Panc1 (cell line): ENCODE results near the gene DNAJC2. TPM values are rescaled to one million over a fixed set of nuclear protein-coding genes. Genes with fewer than 3 reads are reported as not detected.
A peak's percentile ranks its signal among the peaks of the same experiment; 100 is the strongest.

Experiments used
- ATAC-seq: fragments of 200-7000 bp; cut with Tn5 transposase; 2 replicates; pipeline ENCODE4 v1.9.1; 2020; ENCODE audit warnings: mild to moderate bottlenecking, moderate library complexity
- BruUV-seq: library from RNA; stranded (reverse); fragments of 400-500 nt; replicated peaks from 2 replicates; lab custom pipeline; 2021; lab: Mats Ljungman, UMichigan
- CTCF ChIA-PET: fragments of 300-600 bp; sonication (Branson Sonifier 250); formaldehyde crosslinking; loops from one replicate; lab custom pipeline; 2022; ENCODE audit warnings: antibody characterized with exemption; lab: Charles Lee
- POLR2A ChIA-PET: fragments of 300-600 bp; sonication (Branson Sonifier 250); formaldehyde crosslinking; loops from one replicate; lab custom pipeline; 2022; ENCODE audit warnings: antibody characterized with exemption; lab: Charles Lee
- DNase-seq: peaks from one replicate; pipeline ENCODE4 v3.0.0-alpha.2; 2010; ENCODE audit warnings: low read depth, low spot score
- H3K27ac ChIP-seq: 2 replicates; pipeline ENCODE4 v1.5.1; 2011; ENCODE audit warnings: mild to moderate bottlenecking, low read length, inconsistent platforms
- H3K27me3 ChIP-seq: fragments of 200-500 bp; sonication (Bioruptor generic); 2 replicates; pipeline ENCODE4 v1.6.0; 2014; ENCODE audit warnings: low read length, inconsistent platforms; ENCODE audit not compliant: control insufficient read depth, insufficient read depth
- H3K36me3 ChIP-seq: fragments of 200-500 bp; sonication (Bioruptor generic); 2 replicates; pipeline ENCODE4 v1.5.1; 2014; ENCODE audit warnings: inconsistent platforms, mild to moderate bottlenecking, low read length, moderate library complexity; ENCODE audit not compliant: control insufficient read depth, insufficient read depth
- H3K4me1 ChIP-seq: 2 replicates; pipeline ENCODE4 v1.5.1; 2011; ENCODE audit warnings: inconsistent platforms, mild to moderate bottlenecking, low read length, moderate library complexity; ENCODE audit not compliant: control insufficient read depth, insufficient read depth
- H3K4me3 ChIP-seq, 2 experiments: 2 replicates each; pipeline ENCODE4 v1.5.1; 2011 to 2012; ENCODE audit warnings: low read depth in 2 of 2, low read length in 2 of 2, mild to moderate bottlenecking in 2 of 2, inconsistent platforms in 1 of 2, moderate library complexity in 1 of 2
- H3K9me3 ChIP-seq: fragments of 200-500 bp; sonication (Bioruptor generic); 2 replicates; pipeline ENCODE4 v1.5.1; 2014; ENCODE audit warnings: low read depth, mild to moderate bottlenecking, inconsistent platforms, low read length, moderate library complexity; ENCODE audit not compliant: control insufficient read depth, insufficient read depth
- POLR2AphosphoS5 ChIP-seq: IDR thresholded peaks from 2 replicates; pipeline ENCODE4 v1.6.1; 2012; ENCODE audit warnings: mild to moderate bottlenecking, low read depth, low read length, moderate library complexity
- SIN3A ChIP-seq: IDR thresholded peaks from 2 replicates; pipeline ENCODE4 v1.6.1; 2012; ENCODE audit warnings: low read depth, mild to moderate bottlenecking, low read length, moderate library complexity, borderline replicate concordance; ENCODE audit not compliant: insufficient read depth
- TCF7L2 ChIP-seq: IDR thresholded peaks from 2 replicates; pipeline ENCODE4 v1.6.1; 2011; ENCODE audit warnings: mild to moderate bottlenecking, low read depth, low read length, inconsistent platforms
- in situ Hi-C: cut with HindIII; loops from 2 replicates; pipeline ENCODE4 v1.10.0; 2016; ENCODE audit warnings: low sequenced_read_pairs, low pct_unique_long_range_greater_than_20kb
- intact Hi-C: fragments of 100-400 bp; cut with micrococcal nuclease; formaldehyde crosslinking; loops from one replicate; pipeline ENCODE4 v1.10.0; 2022; ENCODE audit not compliant: unreplicated experiment
- total RNA-seq: library from RNA; stranded (reverse); gene quantifications from one replicate; pipeline ENCODE4 v1.2.1, GENCODE V29; 2021; ENCODE audit not compliant: unreplicated experiment
- TF ChIP-seq, protein P1 (sequence below), 2 experiments: IDR thresholded peaks; 2 replicates each; pipeline ENCODE4 v1.6.1; 2011 to 2012; ENCODE audit warnings: low read depth in 2 of 2, control low read depth in 1 of 2, low read length in 1 of 2, mild to moderate bottlenecking in 1 of 2, moderate library complexity in 1 of 2; ENCODE audit not compliant: insufficient read depth in 1 of 2
- TF ChIP-seq, protein P2 (sequence below): fragments of 450-650 bp; IDR thresholded peaks from 2 replicates; pipeline ENCODE4 v1.5.1; 2017; ENCODE audit warnings: mild to moderate bottlenecking

The DNAJC2 gene
- total RNA-seq, 1 experiment from 2014 or later = 56.1 TPM

DNA sequence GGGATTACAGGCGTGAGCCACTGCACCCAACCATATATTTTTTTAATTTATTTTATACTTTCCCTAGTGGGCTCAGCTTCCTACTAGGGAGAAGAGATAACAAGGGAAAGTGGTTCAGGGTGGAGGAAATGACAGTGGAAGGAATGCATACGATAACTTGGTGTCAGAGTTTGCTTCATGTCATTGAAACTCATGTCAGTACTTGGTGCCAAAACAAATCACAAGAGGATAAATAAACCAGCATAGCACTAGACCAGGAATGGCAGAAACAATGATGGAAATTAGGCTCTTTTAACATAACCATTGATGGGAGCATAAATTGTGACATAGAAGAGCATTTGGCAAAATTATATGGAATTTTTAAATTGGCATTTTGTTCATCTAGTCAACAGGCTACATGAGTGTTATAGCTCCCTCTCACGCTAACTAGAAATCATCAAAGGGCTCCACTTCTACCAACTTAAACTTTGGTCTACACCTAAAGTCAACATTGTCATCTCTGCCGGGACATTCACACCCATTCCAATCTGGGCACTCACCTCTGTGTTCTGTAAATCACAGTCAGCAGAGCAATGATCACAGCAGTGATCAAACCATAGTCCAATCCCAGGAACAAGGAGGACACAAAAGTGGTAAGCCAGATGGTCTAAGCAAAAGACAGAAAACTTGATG is 44.0 kb upstream of the DNAJC2 start:
- Histone ChIP-seq H3K27me3 (peaks cover 4% of the 10 kb centered on the region; the same call in 1 of the 2 replicates), H3K27ac (no peak overlapping the region), H3K4me1 (no peaks in the 10 kb centered on the region), H3K36me3 (no peaks in the 10 kb centered on the region), H3K4me3 (no peak overlapping the region), H3K9me3 (no peaks in the 10 kb centered on the region)
- TF ChIP-seq POLR2AphosphoS5 (no peak), SIN3A (no peak), TCF7L2 (no peak)
- TF ChIP-seq, protein P1, sequence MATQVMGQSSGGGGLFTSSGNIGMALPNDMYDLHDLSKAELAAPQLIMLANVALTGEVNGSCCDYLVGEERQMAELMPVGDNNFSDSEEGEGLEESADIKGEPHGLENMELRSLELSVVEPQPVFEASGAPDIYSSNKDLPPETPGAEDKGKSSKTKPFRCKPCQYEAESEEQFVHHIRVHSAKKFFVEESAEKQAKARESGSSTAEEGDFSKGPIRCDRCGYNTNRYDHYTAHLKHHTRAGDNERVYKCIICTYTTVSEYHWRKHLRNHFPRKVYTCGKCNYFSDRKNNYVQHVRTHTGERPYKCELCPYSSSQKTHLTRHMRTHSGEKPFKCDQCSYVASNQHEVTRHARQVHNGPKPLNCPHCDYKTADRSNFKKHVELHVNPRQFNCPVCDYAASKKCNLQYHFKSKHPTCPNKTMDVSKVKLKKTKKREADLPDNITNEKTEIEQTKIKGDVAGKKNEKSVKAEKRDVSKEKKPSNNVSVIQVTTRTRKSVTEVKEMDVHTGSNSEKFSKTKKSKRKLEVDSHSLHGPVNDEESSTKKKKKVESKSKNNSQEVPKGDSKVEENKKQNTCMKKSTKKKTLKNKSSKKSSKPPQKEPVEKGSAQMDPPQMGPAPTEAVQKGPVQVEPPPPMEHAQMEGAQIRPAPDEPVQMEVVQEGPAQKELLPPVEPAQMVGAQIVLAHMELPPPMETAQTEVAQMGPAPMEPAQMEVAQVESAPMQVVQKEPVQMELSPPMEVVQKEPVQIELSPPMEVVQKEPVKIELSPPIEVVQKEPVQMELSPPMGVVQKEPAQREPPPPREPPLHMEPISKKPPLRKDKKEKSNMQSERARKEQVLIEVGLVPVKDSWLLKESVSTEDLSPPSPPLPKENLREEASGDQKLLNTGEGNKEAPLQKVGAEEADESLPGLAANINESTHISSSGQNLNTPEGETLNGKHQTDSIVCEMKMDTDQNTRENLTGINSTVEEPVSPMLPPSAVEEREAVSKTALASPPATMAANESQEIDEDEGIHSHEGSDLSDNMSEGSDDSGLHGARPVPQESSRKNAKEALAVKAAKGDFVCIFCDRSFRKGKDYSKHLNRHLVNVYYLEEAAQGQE (IDR thresholded peaks at IDR 0.05; ENCODE audit: insufficient read depth in 1 of 2, low read depth in 2 of 2, low read length in 1 of 2) = no peak
- TF ChIP-seq, protein P2, sequence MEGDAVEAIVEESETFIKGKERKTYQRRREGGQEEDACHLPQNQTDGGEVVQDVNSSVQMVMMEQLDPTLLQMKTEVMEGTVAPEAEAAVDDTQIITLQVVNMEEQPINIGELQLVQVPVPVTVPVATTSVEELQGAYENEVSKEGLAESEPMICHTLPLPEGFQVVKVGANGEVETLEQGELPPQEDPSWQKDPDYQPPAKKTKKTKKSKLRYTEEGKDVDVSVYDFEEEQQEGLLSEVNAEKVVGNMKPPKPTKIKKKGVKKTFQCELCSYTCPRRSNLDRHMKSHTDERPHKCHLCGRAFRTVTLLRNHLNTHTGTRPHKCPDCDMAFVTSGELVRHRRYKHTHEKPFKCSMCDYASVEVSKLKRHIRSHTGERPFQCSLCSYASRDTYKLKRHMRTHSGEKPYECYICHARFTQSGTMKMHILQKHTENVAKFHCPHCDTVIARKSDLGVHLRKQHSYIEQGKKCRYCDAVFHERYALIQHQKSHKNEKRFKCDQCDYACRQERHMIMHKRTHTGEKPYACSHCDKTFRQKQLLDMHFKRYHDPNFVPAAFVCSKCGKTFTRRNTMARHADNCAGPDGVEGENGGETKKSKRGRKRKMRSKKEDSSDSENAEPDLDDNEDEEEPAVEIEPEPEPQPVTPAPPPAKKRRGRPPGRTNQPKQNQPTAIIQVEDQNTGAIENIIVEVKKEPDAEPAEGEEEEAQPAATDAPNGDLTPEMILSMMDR = no peak
- CTCF ChIA-PET = no interaction called here
- POLR2A ChIA-PET = no interaction called here
- ATAC-seq (no peak), DNase-seq (no peak)
- intact Hi-C loops = no loop called here
- in situ Hi-C loops = no loop called here
- no TSS peak for BruUV-seq

DNA sequence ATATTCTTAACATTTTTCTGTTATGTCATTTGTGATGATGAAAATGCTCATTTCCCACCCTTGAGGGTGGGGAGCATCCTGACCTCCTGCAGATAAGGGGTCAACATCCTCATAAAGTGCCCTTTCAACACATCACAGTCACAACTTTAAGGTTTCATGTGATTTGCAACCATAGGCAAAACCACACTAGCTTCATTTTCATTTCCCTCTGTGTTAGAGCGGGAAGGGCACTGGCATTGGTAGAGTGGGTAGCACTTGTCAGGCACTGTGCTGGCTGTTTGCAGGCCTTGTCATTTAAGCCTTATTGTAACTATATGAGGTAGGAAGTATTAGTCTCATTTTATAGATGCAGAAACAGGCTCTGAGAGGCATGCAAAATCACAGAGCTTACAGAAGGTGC is 42.7 kb upstream of the DNAJC2 start:
- CTCF ChIA-PET = no interaction called here
- DNase-seq (no peak), ATAC-seq (0 out of 2 replicates have a peak, but pooled peaks have one; percentile 44)
- Histone ChIP-seq H3K4me1 (no peaks in the 10 kb centered on the region), H3K27me3 (peaks cover 4% of the 10 kb centered on the region; the same call in 1 of the 2 replicates), H3K27ac (no peak overlapping the region), H3K9me3 (no peaks in the 10 kb centered on the region), H3K36me3 (no peaks in the 10 kb centered on the region), H3K4me3 (no peak overlapping the region)
- intact Hi-C loops (no loop called here), in situ Hi-C loops (no loop called here)
- TF ChIP-seq SIN3A (no peak), POLR2AphosphoS5 (no peak), TCF7L2 (no peak)
- BruUV-seq = no TSS peak
- POLR2A ChIA-PET = no interaction called here

DNA sequence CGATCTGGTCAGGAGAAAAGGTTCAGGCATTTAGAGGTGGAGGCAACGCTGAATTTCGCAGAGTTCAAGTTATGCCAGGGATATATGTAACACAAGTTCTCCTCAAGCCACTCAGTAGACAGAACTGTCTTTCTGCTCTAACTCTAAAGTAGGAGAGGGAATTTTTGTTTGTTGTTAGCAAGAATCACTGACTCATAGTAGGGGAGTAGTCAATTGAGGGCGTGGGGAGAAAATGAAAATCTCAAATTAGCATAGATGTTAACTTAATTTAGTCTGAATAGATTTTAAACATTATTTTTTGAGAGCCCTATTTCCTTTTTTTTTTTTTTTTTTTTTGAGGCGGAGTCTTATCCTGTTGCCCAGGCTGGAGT is 37.5 kb upstream of the DNAJC2 start:
- Histone ChIP-seq H3K4me1 (no peaks in the 10 kb centered on the region), H3K27ac (no peak overlapping the region), H3K4me3 (no peak overlapping the region), H3K9me3 (no peaks in the 10 kb centered on the region), H3K27me3 (no peaks in the 10 kb centered on the region), H3K36me3 (no peaks in the 10 kb centered on the region)
- TF ChIP-seq, protein P2 = no peak
- TF ChIP-seq, protein P1 (IDR thresholded peaks at IDR 0.05; ENCODE audit: insufficient read depth in 1 of 2, low read depth in 2 of 2, low read length in 1 of 2) = no peak
- no peak for TF ChIP-seq POLR2AphosphoS5
- no peak for TF ChIP-seq SIN3A
- no peak for TF ChIP-seq TCF7L2
- CTCF ChIA-PET = no interaction called here
- intact Hi-C loops = no loop called here
- in situ Hi-C loops = no loop called here
- POLR2A ChIA-PET = no interaction called here
- DNase-seq (no peak), ATAC-seq (no peak)
- BruUV-seq = no TSS peak
